Stomach (tissue), 9 donors: ENCODE measurements around the gene FAM9C. TPM values are rescaled to one million over a fixed set of nuclear protein-coding genes. Genes with fewer than 3 reads are reported as not detected.
A peak's percentile ranks its signal among the peaks of the same experiment; 100 is the strongest.

Source experiments
- DNase-seq, 2 donors: peaks; one replicate each; pipeline versions ENCODE4 v3.0.0 to v3.0.0-alpha.2; 2013 to 2019
- H3K27ac ChIP-seq, 5 donors: fragments of 200-600 bp in 4 of 5; sonication (generic) in 4 of 5; one replicate each; pipeline ENCODE4 v1.5.1; 2013 to 2019; ENCODE audit warnings: mild to moderate bottlenecking in 1 of 5, moderate library complexity in 1 of 5
- H3K27me3 ChIP-seq, 3 donors: fragments of 200-600 bp; sonication (generic); one replicate each; pipeline ENCODE4 v1.5.1; 2017 to 2019; ENCODE audit warnings: mixed run types in 1 of 3
- H3K36me3 ChIP-seq, 4 donors: fragments of 200-600 bp; sonication (generic); 1 replicate in 3 of 4; 2 replicates in 1 of 4; pipeline ENCODE4 v1.5.1; 2016 to 2019
- H3K4me1 ChIP-seq, 4 donors: fragments of 200-600 bp; sonication (generic); one replicate each; pipeline ENCODE4 v1.5.1; 2016 to 2019
- H3K4me3 ChIP-seq, 4 donors: fragments of 200-600 bp; sonication (generic) in 3 of 4; one replicate each; pipeline ENCODE4 v1.5.1; 2016 to 2019; ENCODE audit warnings: mild to moderate bottlenecking in 1 of 4
- H3K9me3 ChIP-seq, 4 donors: fragments of 200-600 bp; sonication (generic); one replicate each; pipeline ENCODE4 v1.5.1; 2016 to 2019
- CTCF ChIP-seq, 7 experiments: fragments of 450-650 bp in 4 of 7; fragments of 200-600 bp in 3 of 7; sonication (generic) in 3 of 7; IDR thresholded peaks; one replicate each; pipeline ENCODE4 v1.5.1; 2016 to 2019; ENCODE audit warnings: antibody characterized with exemption in 7 of 7, control low read depth in 2 of 7, mild to moderate bottlenecking in 1 of 7
- EP300 ChIP-seq: sonication (generic); formaldehyde crosslinking; IDR thresholded peaks from one replicate; pipeline ENCODE4 v1.6.1; 2017; ENCODE audit warnings: antibody characterized with exemption
- POLR2A ChIP-seq, 4 donors: fragments of 450-650 bp; IDR thresholded peaks; one replicate each; pipeline ENCODE4 v1.6.1; 2016; ENCODE audit warnings: antibody characterized with exemption in 4 of 4, control low read depth in 2 of 4, mild to moderate bottlenecking in 1 of 4, moderate library complexity in 1 of 4
- POLR2AphosphoS5 ChIP-seq, 3 donors: sonication (generic); formaldehyde crosslinking; IDR thresholded peaks; one replicate each; pipeline ENCODE4 v1.6.1; 2016; ENCODE audit warnings: antibody characterized with exemption in 3 of 3
- WGBS, 5 donors: extraction: QIAGEN DNeasy Blood & Tissue Kit in 3 of 5; methylation state at CpG; one replicate each; pipeline versions ENCODE4 v1.1.5 to v1.1.7; 2013 to 2018; 5-methylcytosine and 5-hydroxymethylcytosine counted together
- intact Hi-C: fragments of 100-400 bp; cut with DNase I; formaldehyde crosslinking; loops from one replicate; pipeline ENCODE4 v1.15.1; 2023; ENCODE audit warnings: low total_unique reads
- polyA plus RNA-seq, 3 donors: library from polyadenylated mRNA; stranded (reverse); fragments of 200-250 nt; gene quantifications; one replicate each; pipeline ENCODE4 v1.2.3, GENCODE V29; 2013
- total RNA-seq, 5 donors: library from RNA; depleted of rRNA; stranded (reverse); fragments of >200 nt; gene quantifications; one replicate each; pipeline versions ENCODE4 v1.1.0 to v1.2.3, GENCODE V29; 2014 to 2016
- donor health status: healthy with polysubstance abuse.
- donor health status: Bipolar disorder and iron deficiency.
- donor health status: healthy.

FAM9C gene
- total and polyA plus RNA-seq, 8 donors, result 0.18 to 0.31 TPM; not detected in 6

GRCh38 chrX:12988797-12989196 is 55.6 kb downstream of the FAM9C start:
- Histone ChIP-seq H3K27me3 (no peaks in the 10 kb centered on the region), H3K4me3 (no peak overlapping the region), H3K4me1 (peaks cover 0 to 37% (median 16%) of the 10 kb centered on the region in 4 donors), H3K36me3 (no peaks in the 10 kb centered on the region), H3K9me3 (no peaks in the 10 kb centered on the region), H3K27ac (peak overlapping the region; percentile 54 to 74 (median 65))
- intact Hi-C loops, result no loop called here
- no peak for TF ChIP-seq EP300
- peak in 2 of 3 donors; percentile 67 to 75 for TF ChIP-seq POLR2AphosphoS5 (IDR thresholded peaks at IDR 0.05)
- WGBS, 5 donors, result 30 to 47% (median 39%) methylated on average over 7 of the region's 7 CpGs
- DNase-seq, result peak; percentile 63 to 88

- intact Hi-C loops, result no loop called here
- Histone ChIP-seq H3K27me3 (no peaks in the 10 kb centered on the region), H3K27ac (peak overlapping the region; percentile 47 to 74 (median 65)), H3K36me3 (no peaks in the 10 kb centered on the region), H3K4me1 (peaks cover 0 to 30% (median 15%) of the 10 kb centered on the region in 4 donors), H3K9me3 (no peaks in the 10 kb centered on the region), H3K4me3 (no peak overlapping the region)
- TF ChIP-seq POLR2A (IDR thresholded peaks at IDR 0.05) (no peak), EP300 (no peak), CTCF (IDR thresholded peaks at IDR 0.05) (no peak), POLR2AphosphoS5 (IDR thresholded peaks at IDR 0.05) (no peak)
- 37 to 76% (median 50%) methylated on average over 8 of the region's 8 CpGs for WGBS, 5 donors
- DNase-seq, result no peak
Observed at GRCh38 chrX:12987900-12988594, 56.4 kb downstream of the FAM9C start.

DNA sequence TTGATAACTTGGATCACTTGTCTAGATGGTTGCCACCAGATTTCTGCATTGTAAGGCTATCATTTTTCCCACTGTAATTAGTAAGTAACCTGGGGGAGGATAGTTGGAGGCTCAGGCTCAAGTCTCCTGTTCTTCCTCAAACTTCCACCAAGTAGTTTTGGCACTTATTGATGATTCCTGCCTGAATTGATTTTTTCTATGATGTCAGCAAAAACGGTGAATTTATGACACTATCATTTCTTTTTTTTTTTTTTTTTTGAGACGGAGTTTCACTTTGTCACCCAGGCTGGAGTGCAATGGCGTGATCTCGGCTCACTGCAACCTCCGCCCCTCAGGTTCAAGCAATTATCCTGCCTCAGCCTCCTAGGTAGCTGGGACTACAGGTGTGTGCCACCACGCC is 57.1 kb downstream of the FAM9C start:
- 88 to 96% (median 94%) methylated on average over 5 to 6 of the region's 6 CpGs for WGBS, 5 donors
- no peak for DNase-seq
- Histone ChIP-seq H3K36me3 (no peaks in the 10 kb centered on the region), H3K27me3 (no peaks in the 10 kb centered on the region), H3K4me1 (peaks cover 0 to 23% (median 13%) of the 10 kb centered on the region in 4 donors), H3K27ac (peak overlapping the region in 3 of 5 donors; percentile 2 to 74 (median 66)), H3K4me3 (no peak overlapping the region), H3K9me3 (no peaks in the 10 kb centered on the region)
- intact Hi-C loops, result no loop called here
- TF ChIP-seq POLR2AphosphoS5 (IDR thresholded peaks at IDR 0.05) (no peak), POLR2A (IDR thresholded peaks at IDR 0.05) (no peak), EP300 (no peak)

DNA sequence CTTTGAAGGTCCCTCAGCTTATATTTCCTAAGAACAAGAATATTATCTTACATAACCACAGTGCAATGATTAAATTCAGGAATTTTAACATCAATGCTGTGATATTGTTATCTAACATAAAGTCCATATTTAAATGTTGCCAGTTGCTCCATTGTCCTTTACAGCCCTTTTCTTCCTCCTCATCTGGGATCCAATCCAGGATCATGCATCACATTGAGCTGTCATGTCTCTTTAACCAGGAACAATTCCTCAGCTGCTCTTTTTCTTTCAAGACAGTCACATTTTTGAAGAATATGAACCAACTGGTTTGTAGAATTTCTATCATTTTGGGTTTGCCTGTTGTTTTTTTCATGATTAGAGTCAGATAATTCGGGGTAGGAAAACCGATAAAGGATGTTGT is 57.5 kb downstream of the FAM9C start:
- no peaks in the 10 kb centered on the region for H3K36me3 ChIP-seq
- intact Hi-C loops, result no loop called here
- H3K4me3 ChIP-seq, result no peak overlapping the region
- no peaks in the 10 kb centered on the region for H3K9me3 ChIP-seq
- 74 to 83% (median 77%) methylated on average over 2 of the region's 2 CpGs for WGBS, 5 donors
- no peak for TF ChIP-seq EP300
- no peak for TF ChIP-seq CTCF (IDR thresholded peaks at IDR 0.05)
- TF ChIP-seq POLR2AphosphoS5 (IDR thresholded peaks at IDR 0.05), result no peak
- TF ChIP-seq POLR2A (IDR thresholded peaks at IDR 0.05), result no peak
- DNase-seq, result no peak
- peaks cover 0 to 22% (median 13%) of the 10 kb centered on the region in 4 donors for H3K4me1 ChIP-seq
- H3K27ac ChIP-seq, result peak overlapping the region in 3 of 5 donors; percentile 0 to 64 (median 7)
- H3K27me3 ChIP-seq, result no peaks in the 10 kb centered on the region

DNA sequence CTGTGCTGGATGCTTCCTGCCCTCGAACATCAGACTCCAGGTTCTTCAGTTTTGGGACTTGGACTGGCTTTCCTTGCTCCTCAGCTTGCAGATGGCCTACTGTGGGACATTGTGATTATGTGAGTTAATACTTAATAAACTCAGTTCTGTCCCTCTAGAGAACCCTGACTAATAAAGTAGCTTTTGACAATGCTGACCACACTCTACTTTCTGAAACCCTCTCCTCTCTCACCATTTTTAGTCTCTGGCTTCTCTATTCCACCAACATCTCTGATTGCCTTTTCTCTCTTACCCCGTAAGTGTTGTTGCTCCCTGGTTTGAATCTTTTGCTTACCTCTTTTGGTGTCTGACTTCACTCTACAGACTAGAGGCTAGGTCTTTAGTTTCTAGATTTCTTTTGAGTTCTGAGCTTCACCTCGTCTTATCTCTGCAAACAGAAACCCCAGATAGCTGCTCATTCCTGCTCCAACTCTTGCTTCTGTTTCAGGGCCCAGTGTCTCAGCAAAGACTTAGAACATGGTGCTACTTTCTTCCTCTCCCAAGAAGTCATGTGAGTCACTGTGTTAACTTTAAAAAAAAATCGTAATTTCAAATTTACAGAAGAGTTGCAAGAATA is 58.1 kb downstream of the FAM9C start:
- H3K9me3 ChIP-seq, result no peaks in the 10 kb centered on the region
- no peaks in the 10 kb centered on the region for H3K36me3 ChIP-seq
- TF ChIP-seq CTCF (IDR thresholded peaks at IDR 0.05), result no peak
- TF ChIP-seq POLR2A (IDR thresholded peaks at IDR 0.05), result no peak
- TF ChIP-seq EP300, result no peak
- no peak for TF ChIP-seq POLR2AphosphoS5 (IDR thresholded peaks at IDR 0.05)
- H3K27me3 ChIP-seq, result no peaks in the 10 kb centered on the region
- peaks cover 0 to 22% (median 13%) of the 10 kb centered on the region in 4 donors for H3K4me1 ChIP-seq
- no peak for DNase-seq
- 56 to 71% (median 64%) methylated on average over 4 of the region's 4 CpGs for WGBS, 5 donors
- intact Hi-C loops, result no loop called here
- H3K27ac ChIP-seq, result peak overlapping the region in 3 of 5 donors; percentile 0 to 64 (median 22)
- no peak overlapping the region for H3K4me3 ChIP-seq

Other genes with a start within 250 kb of the FAM9C start
- gene TLR7, start 177.5 kb downstream of the FAM9C start, total RNA-seq, result 1 to 10 TPM in 1 of 5 donors, under 1 TPM in 2, not detected in 2; 0.55 to 1.2 (median 0.87) TPM
- under 1 TPM; 0.08 to 0.31 (median 0.12) TPM for gene TLR7, start 177.5 kb downstream of the FAM9C start, polyA plus RNA-seq
- 1 to 10 TPM in 3 of 5 donors, not detected in 2; 1.5 to 4.0 (median 1.7) TPM for gene TLR8, start 138.0 kb downstream of the FAM9C start, total RNA-seq
- under 1 TPM in 2 of 3 donors, not detected in 1; 0.13 to 0.31 TPM for gene TLR8, start 138.0 kb downstream of the FAM9C start, polyA plus RNA-seq
- 1,000 to 10,000 TPM; 1,734 to 4,964 (median 2,895) TPM for gene TMSB4X, start 69.5 kb downstream of the FAM9C start, total RNA-seq
- over 10,000 TPM in 2 of 3 donors, 1,000 to 10,000 TPM in 1; 4,831 to 14,609 (median 13,196) TPM for gene TMSB4X, start 69.5 kb downstream of the FAM9C start, polyA plus RNA-seq